DOHH2 (cell line): ENCODE results near the gene BTBD1.

Source experiments
- H3F3A ChIP-seq: fragments of 200-600 bp; sonication (generic), shearing (Covaris generic); 2 replicates; pipeline ENCODE4 v1.6.0; 2016; ENCODE audit warnings: antibody characterized with exemption, mild to moderate bottlenecking; ENCODE audit not compliant: control insufficient read depth, insufficient read depth
- H3K27ac ChIP-seq: fragments of 200-600 bp; sonication (generic); 2 replicates; pipeline ENCODE4 v1.5.1; 2014; ENCODE audit warnings: low read depth, mild to moderate bottlenecking, low read length, moderate library complexity
- H3K27me3 ChIP-seq: fragments of 200-600 bp; sonication (generic); 2 replicates; pipeline ENCODE4 v1.6.1; 2014; ENCODE audit warnings: mild to moderate bottlenecking, low read length, mixed read lengths; ENCODE audit not compliant: control insufficient read depth
- H3K36me3 ChIP-seq: fragments of 200-600 bp; sonication (generic); 2 replicates; pipeline ENCODE4 v1.6.1; 2014; ENCODE audit warnings: mild to moderate bottlenecking, low read length, moderate library complexity, mixed read lengths; ENCODE audit not compliant: control insufficient read depth
- H3K4me1 ChIP-seq: fragments of 200-600 bp; sonication (generic); 2 replicates; pipeline ENCODE4 v1.6.1; 2014; ENCODE audit warnings: mild to moderate bottlenecking, low read length, mixed read lengths; ENCODE audit not compliant: control insufficient read depth
- H3K4me2 ChIP-seq: fragments of 200-600 bp; sonication (generic); 2 replicates; pipeline ENCODE4 v1.6.0; 2014; ENCODE audit warnings: mild to moderate bottlenecking, low read length, moderate library complexity
- H3K4me3 ChIP-seq: fragments of 200-600 bp; sonication (generic); 2 replicates; pipeline ENCODE4 v1.5.1; 2014; ENCODE audit warnings: mild to moderate bottlenecking, low read length, mixed read lengths
- H3K79me2 ChIP-seq: fragments of 200-600 bp; sonication (generic); 2 replicates; pipeline ENCODE4 v1.6.1; 2014; ENCODE audit warnings: mild to moderate bottlenecking, low read length, mixed read lengths; ENCODE audit not compliant: control insufficient read depth
- H3K9me2 ChIP-seq: fragments of 200-600 bp; sonication (generic); replicated peaks from 2 replicates; pipeline ENCODE4 v1.6.1; 2014; ENCODE audit warnings: mild to moderate bottlenecking, low read length, mixed read lengths; ENCODE audit not compliant: control insufficient read depth
- H3K9me3 ChIP-seq: fragments of 200-600 bp; sonication (generic); 2 replicates; pipeline ENCODE4 v1.6.1; 2014; ENCODE audit warnings: antibody characterized with exemption, low read length, mixed read lengths; ENCODE audit not compliant: control insufficient read depth, insufficient read depth
- H4K20me1 ChIP-seq: fragments of 200-600 bp; sonication (generic); 2 replicates; pipeline ENCODE4 v1.6.0; 2014; ENCODE audit warnings: low read depth, mild to moderate bottlenecking, antibody characterized with exemption, low read length, moderate library complexity; ENCODE audit not compliant: control insufficient read depth, insufficient read depth
- EZH2phosphoT487 ChIP-seq: fragments of 200-600 bp; sonication (generic); IDR thresholded peaks from 2 replicates; pipeline ENCODE4 v1.6.1; 2017; ENCODE audit warnings: borderline replicate concordance, mild to moderate bottlenecking, antibody characterized with exemption, low read length, moderate library complexity, mixed read lengths
- TF ChIP-seq, protein P1 (sequence below): fragments of 200-600 bp; sonication (generic); IDR thresholded peaks from one replicate; pipeline ENCODE4 v1.5.1; 2014; ENCODE audit warnings: antibody characterized with exemption, mild to moderate bottlenecking, low read depth, low read length; ENCODE audit not compliant: poor library complexity, severe bottlenecking

Gene BTBD1

DNA sequence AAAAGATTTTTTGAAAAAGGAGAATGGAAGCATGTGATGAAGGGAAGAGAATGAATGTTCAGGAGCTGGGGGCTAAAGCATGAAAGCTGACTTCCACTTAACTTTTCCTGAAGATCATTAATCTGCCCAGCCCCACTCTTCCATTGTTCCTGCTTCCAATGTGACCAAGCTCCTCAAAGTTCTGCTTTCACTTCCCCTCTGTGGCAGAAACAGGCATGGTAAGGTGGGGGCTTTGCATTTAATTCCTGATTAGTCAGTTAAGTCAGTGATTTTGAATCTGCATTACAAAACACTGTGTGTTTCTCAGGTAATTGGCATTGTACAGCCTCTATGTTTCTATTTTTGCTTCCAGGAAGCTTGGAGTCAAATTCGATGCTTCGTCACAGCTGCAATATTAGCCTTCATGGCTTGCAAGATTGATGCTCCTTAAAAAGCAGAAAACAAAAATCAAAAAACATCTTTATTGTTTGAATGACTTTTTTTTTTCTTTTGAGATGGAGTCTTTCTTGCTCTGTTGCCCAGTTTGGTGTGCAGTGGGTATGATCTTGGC is 33.1 kb upstream of the BTBD1 start:
- Histone ChIP-seq H4K20me1 (no peaks in the 10 kb centered on the region), H3K9me2 (no peaks in the 10 kb centered on the region), H3K4me3 (no peak overlapping the region), H3K36me3 (no peaks in the 10 kb centered on the region), H3K79me2 (no peaks in the 10 kb centered on the region), H3K27me3 (peaks cover 6% of the 10 kb centered on the region; the same call in 1 of the 2 replicates), H3K4me2 (no peak overlapping the region), H3K9me3 (no peaks in the 10 kb centered on the region), H3K27ac (no peak overlapping the region), H3K4me1 (no peaks in the 10 kb centered on the region), H3F3A (no peaks in the 10 kb centered on the region)
- TF ChIP-seq EZH2phosphoT487, result no peak

DNA sequence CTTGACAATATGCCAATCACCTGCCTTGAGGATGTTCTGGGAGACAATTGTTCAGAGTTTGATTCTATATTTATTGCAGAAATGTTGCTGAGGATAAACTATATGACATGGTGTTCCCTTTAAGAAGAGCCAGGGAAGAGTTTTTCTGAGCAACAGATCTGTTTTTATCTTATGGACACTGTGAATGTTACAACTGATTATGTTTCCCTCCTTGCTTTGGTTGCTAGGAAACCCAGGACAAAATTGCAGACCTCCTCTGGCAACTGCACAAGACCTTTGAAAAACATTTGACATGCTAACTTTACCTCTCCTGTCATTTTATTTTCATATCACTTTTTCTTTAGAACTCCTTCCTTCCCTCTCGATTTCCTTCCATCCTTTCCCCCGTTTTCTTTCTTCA is 32.2 kb upstream of the BTBD1 start:
- TF ChIP-seq, protein P1, sequence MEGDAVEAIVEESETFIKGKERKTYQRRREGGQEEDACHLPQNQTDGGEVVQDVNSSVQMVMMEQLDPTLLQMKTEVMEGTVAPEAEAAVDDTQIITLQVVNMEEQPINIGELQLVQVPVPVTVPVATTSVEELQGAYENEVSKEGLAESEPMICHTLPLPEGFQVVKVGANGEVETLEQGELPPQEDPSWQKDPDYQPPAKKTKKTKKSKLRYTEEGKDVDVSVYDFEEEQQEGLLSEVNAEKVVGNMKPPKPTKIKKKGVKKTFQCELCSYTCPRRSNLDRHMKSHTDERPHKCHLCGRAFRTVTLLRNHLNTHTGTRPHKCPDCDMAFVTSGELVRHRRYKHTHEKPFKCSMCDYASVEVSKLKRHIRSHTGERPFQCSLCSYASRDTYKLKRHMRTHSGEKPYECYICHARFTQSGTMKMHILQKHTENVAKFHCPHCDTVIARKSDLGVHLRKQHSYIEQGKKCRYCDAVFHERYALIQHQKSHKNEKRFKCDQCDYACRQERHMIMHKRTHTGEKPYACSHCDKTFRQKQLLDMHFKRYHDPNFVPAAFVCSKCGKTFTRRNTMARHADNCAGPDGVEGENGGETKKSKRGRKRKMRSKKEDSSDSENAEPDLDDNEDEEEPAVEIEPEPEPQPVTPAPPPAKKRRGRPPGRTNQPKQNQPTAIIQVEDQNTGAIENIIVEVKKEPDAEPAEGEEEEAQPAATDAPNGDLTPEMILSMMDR, result no peak
- no peak for TF ChIP-seq EZH2phosphoT487
- Histone ChIP-seq H3K27ac (no peak overlapping the region), H3K36me3 (no peaks in the 10 kb centered on the region), H3K27me3 (peaks cover 6% of the 10 kb centered on the region; the same call in 1 of the 2 replicates), H3K9me2 (no peaks in the 10 kb centered on the region), H3K79me2 (no peaks in the 10 kb centered on the region), H3F3A (no peaks in the 10 kb centered on the region), H3K9me3 (no peaks in the 10 kb centered on the region), H3K4me3 (no peak overlapping the region), H3K4me1 (no peaks in the 10 kb centered on the region), H4K20me1 (no peaks in the 10 kb centered on the region), H3K4me2 (no peak overlapping the region)

DNA sequence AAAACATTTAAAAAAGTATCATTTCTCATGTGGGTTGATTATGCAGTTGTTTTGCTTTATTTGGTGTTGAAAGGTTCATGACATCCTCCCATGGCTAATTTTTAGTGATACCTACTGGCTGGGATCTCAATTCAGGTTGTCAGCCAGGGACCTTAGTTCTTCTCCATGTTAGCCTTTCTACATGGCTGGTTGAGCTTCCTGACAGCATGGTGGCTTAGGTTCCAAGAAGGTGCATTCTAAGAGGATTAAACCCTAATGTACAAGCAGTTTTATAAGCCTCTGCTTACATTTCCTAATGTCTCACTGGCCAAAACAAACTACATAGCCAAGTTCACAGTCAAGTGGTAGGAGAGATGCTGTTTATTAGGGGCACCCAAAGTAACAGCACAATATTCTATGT is 31.0 kb upstream of the BTBD1 start:
- Histone ChIP-seq H3K4me1 (no peaks in the 10 kb centered on the region), H3F3A (no peaks in the 10 kb centered on the region), H3K9me3 (no peaks in the 10 kb centered on the region), H3K79me2 (no peaks in the 10 kb centered on the region), H3K27me3 (peaks cover 6% of the 10 kb centered on the region; the same call in 1 of the 2 replicates), H3K9me2 (no peaks in the 10 kb centered on the region), H3K27ac (no peak overlapping the region), H3K36me3 (no peaks in the 10 kb centered on the region), H3K4me2 (no peak overlapping the region), H4K20me1 (no peaks in the 10 kb centered on the region), H3K4me3 (no peak overlapping the region)
- TF ChIP-seq EZH2phosphoT487, result no peak
- TF ChIP-seq, protein P1, result no peak

DNA sequence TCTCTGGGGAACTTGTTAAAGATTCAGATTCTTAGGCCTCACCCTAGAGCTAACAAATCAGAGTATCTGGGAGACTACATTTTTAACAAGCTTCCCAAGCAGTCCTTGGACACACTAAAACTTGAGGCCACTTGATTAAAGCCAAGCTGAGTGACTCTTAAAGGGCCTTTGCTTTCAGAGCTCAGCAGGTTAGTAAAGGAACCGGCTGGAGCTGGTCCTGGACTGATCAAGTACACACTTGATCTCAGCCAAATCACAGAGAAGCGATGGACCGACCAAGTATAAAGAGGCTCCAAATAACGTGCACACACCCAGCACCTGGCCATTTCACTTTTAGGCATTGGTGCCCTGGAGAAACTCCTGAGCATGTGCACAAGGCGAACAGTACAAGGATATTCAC is 27.5 kb upstream of the BTBD1 start:
- no peak overlapping the region for H3K4me3 ChIP-seq
- no peaks in the 10 kb centered on the region for H3K4me1 ChIP-seq
- H3K4me2 ChIP-seq, result no peak overlapping the region
- no peaks in the 10 kb centered on the region for H3K9me2 ChIP-seq
- H3K79me2 ChIP-seq, result no peaks in the 10 kb centered on the region
- peaks cover 6% of the 10 kb centered on the region; the same call in 1 of the 2 replicates for H3K27me3 ChIP-seq
- no peaks in the 10 kb centered on the region for H3F3A ChIP-seq
- no peaks in the 10 kb centered on the region for H3K9me3 ChIP-seq
- no peak overlapping the region for H3K27ac ChIP-seq
- H3K36me3 ChIP-seq, result no peaks in the 10 kb centered on the region
- no peaks in the 10 kb centered on the region for H4K20me1 ChIP-seq
- TF ChIP-seq, protein P1, result no peak
- no peak for TF ChIP-seq EZH2phosphoT487
